Neural progenitor cell (in vitro differentiated cells): Measurements from ENCODE around the gene B9D1. TPM values are rescaled to one million over a fixed set of nuclear protein-coding genes. Genes with fewer than 3 reads are reported as not detected.

Experiments
- DNase-seq: peaks from one replicate; pipeline ENCODE4 v3.0.0-alpha.2; 2016; ENCODE audit warnings: low spot score
- H2AFZ ChIP-seq: fragments of 200-600 bp; sonication (generic); replicated peaks from 2 replicates; pipeline ENCODE4 v1.6.1; 2016; ENCODE audit warnings: antibody characterized with exemption
- H3F3A ChIP-seq: fragments of 200-600 bp; sonication (generic); 2 replicates; pipeline ENCODE4 v1.6.1; 2016; ENCODE audit warnings: antibody characterized with exemption, low read depth
- H3K27ac ChIP-seq: fragments of 200-600 bp; sonication (generic); 2 replicates; pipeline ENCODE4 v1.5.1; 2016; ENCODE audit warnings: mild to moderate bottlenecking
- H3K27me3 ChIP-seq: fragments of 200-600 bp; sonication (generic); 2 replicates; pipeline ENCODE4 v1.6.1; 2016; ENCODE audit warnings: mild to moderate bottlenecking, moderate library complexity
- H3K36me3 ChIP-seq: fragments of 200-600 bp; sonication (generic); 2 replicates; pipeline ENCODE4 v1.5.1; 2016
- H3K4me1 ChIP-seq: fragments of 200-600 bp; sonication (generic); 2 replicates; pipeline ENCODE4 v1.6.1; 2016; ENCODE audit warnings: mixed run types
- H3K4me2 ChIP-seq: fragments of 200-600 bp; sonication (generic); 2 replicates; pipeline ENCODE4 v1.6.1; 2016
- H3K4me3 ChIP-seq: fragments of 200-600 bp; sonication (generic); 2 replicates; pipeline ENCODE4 v1.5.1; 2016
- H3K79me2 ChIP-seq: fragments of 200-600 bp; sonication (generic); 2 replicates; pipeline ENCODE4 v1.6.1; 2016; ENCODE audit warnings: low read depth
- H3K9ac ChIP-seq: fragments of 200-600 bp; sonication (generic); 2 replicates; pipeline ENCODE4 v1.6.1; 2016
- H3K9me3 ChIP-seq: fragments of 200-600 bp; sonication (generic); 2 replicates; pipeline ENCODE4 v1.5.1; 2016; ENCODE audit warnings: low read depth
- H4K20me1 ChIP-seq: fragments of 200-600 bp; sonication (generic); 2 replicates; pipeline ENCODE4 v1.6.1; 2016; ENCODE audit warnings: low read depth
- H3K27ac Mint-ChIP-seq: 3 replicates; pipeline ENCODE4 v1.8.0; 2021; ENCODE audit warnings: mixed read lengths
- H3K27me3 Mint-ChIP-seq: 2 replicates; pipeline ENCODE4 v1.8.0; 2022; ENCODE audit warnings: low read depth, mild to moderate bottlenecking, inconsistent platforms, moderate library complexity, mixed read lengths; ENCODE audit not compliant: insufficient read depth
- H3K36me3 Mint-ChIP-seq: 3 replicates; pipeline ENCODE4 v1.8.0; 2021; ENCODE audit warnings: mixed read lengths
- H3K4me1 Mint-ChIP-seq: 3 replicates; pipeline ENCODE4 v1.8.0; 2021; ENCODE audit warnings: mixed read lengths
- H3K4me3 Mint-ChIP-seq: 3 replicates; pipeline ENCODE4 v1.8.0; 2021; ENCODE audit warnings: mild to moderate bottlenecking, moderate library complexity, mixed read lengths
- H3K9me3 Mint-ChIP-seq: 3 replicates; pipeline ENCODE4 v1.8.0; 2020; ENCODE audit warnings: mixed read lengths
- CTCF ChIP-seq: fragments of 200-600 bp; sonication (generic); IDR thresholded peaks from 2 replicates; pipeline ENCODE4 v1.5.1; 2017; ENCODE audit warnings: antibody characterized with exemption, mild to moderate bottlenecking
- EZH2 ChIP-seq: fragments of 200-600 bp; sonication (generic); IDR thresholded peaks from 2 replicates; pipeline ENCODE4 v1.6.1; 2017; ENCODE audit warnings: antibody characterized with exemption, mild to moderate bottlenecking, moderate library complexity
- EZH2phosphoT487 ChIP-seq: fragments of 200-600 bp; sonication (generic); IDR thresholded peaks from 2 replicates; pipeline ENCODE4 v1.6.1; 2017; ENCODE audit warnings: antibody characterized with exemption
- microRNA counts: library from miRNA; unstranded; fragments of <30 nt; microRNA quantifications from one replicate; lab custom pipeline; 2016
- microRNA-seq: library from miRNA; unstranded; fragments of <30 nt; microRNA quantifications from one replicate; pipeline ENCODE4, GENCODE V29; 2016
- small RNA-seq: library from RNA; depleted of rRNA; stranded (forward); fragments of <200 nt; gene quantifications from one replicate; pipeline ENCODE3, GENCODE V24; 2015
- total RNA-seq: library from RNA; depleted of rRNA; stranded (reverse); fragments of >200 nt; gene quantifications from 2 replicates; pipeline ENCODE4 v1.2.3, GENCODE V29; 2015; ENCODE audit warnings: low replicate concordance

B9D1 gene
- total RNA-seq, 1 donor from 2014 or later = 15.1 TPM

- Histone ChIP-seq H3K36me3 (no peaks in the 10 kb centered on the region), H3K9ac (no peak overlapping the region), H3K4me3 (no peak overlapping the region), H3K9me3 (no peaks in the 10 kb centered on the region), H3K4me1 (peaks cover 20% of the 10 kb centered on the region), H3K4me2 (no peak overlapping the region), H3F3A (peaks cover 19% of the 10 kb centered on the region), H3K27ac (no peak overlapping the region), H3K79me2 (peaks cover 5% of the 10 kb centered on the region), H4K20me1 (peaks cover 61% of the 10 kb centered on the region), H3K27me3 (no peaks in the 10 kb centered on the region), H2AFZ (no peak overlapping the region)
- TF ChIP-seq CTCF (no peak), EZH2 (no peak), EZH2phosphoT487 (no peak)
- H3K4me3 Mint-ChIP-seq = no peak overlapping the region
- peak overlapping the region; percentile 79 for H3K27ac Mint-ChIP-seq
- peaks cover 2% of the 10 kb centered on the region for H3K27me3 Mint-ChIP-seq
- H3K36me3 Mint-ChIP-seq = peaks cover 5% of the 10 kb centered on the region
- no peaks in the 10 kb centered on the region for H3K9me3 Mint-ChIP-seq
- peaks cover 37% of the 10 kb centered on the region for H3K4me1 Mint-ChIP-seq
- DNase-seq = no peak
These were observed 65.4 kb downstream of the B9D1 start for GRCh38 chr17:19296786-19297778.

GRCh38 chr17:19295473-19296135 is 66.9 kb downstream of the B9D1 start:
- H3K79me2 ChIP-seq = peaks cover 2% of the 10 kb centered on the region
- H3K36me3 ChIP-seq = no peaks in the 10 kb centered on the region
- Mint-ChIP-seq H3K4me3 (no peak overlapping the region), H3K27me3 (no peaks in the 10 kb centered on the region), H3K36me3 (peaks cover 3% of the 10 kb centered on the region), H3K9me3 (no peaks in the 10 kb centered on the region), H3K4me1 (peaks cover 47% of the 10 kb centered on the region), H3K27ac (no peak overlapping the region)
- peaks cover 20% of the 10 kb centered on the region for H3K4me1 ChIP-seq
- TF ChIP-seq EZH2 (no peak), EZH2phosphoT487 (no peak), CTCF (no peak)
- no peak overlapping the region for H3K4me2 ChIP-seq
- no peak overlapping the region for H3K27ac ChIP-seq
- H3F3A ChIP-seq = peaks cover 19% of the 10 kb centered on the region
- DNase-seq = no peak
- no peak overlapping the region for H3K9ac ChIP-seq
- H3K27me3 ChIP-seq = no peaks in the 10 kb centered on the region
- no peaks in the 10 kb centered on the region for H3K9me3 ChIP-seq
- no peak overlapping the region for H3K4me3 ChIP-seq
- H2AFZ ChIP-seq = no peak overlapping the region
- H4K20me1 ChIP-seq = peaks cover 61% of the 10 kb centered on the region

DNA sequence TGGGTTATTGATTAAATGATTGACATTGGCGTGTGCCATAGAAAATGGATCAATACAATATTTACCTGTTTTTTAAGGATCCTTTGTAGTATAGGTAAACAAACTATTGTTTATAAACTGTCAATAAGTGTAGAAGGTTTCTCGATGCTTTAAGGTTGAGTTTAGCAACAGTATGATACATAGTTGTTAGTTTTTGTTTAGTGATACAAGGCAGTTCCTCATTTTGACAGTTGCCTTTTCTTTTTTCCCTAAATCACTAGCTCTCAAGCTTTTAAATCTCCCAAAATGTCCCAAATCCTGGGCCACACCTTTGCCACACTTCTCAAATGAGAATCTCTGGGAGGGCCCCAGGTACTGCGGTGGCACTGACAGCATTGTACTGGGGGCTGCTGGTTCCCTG is 68.1 kb downstream of the B9D1 start:
- Histone ChIP-seq H3K9me3 (no peaks in the 10 kb centered on the region), H3K4me2 (no peak overlapping the region), H3K27me3 (no peaks in the 10 kb centered on the region), H3F3A (peaks cover 14% of the 10 kb centered on the region), H3K4me3 (no peak overlapping the region), H4K20me1 (peaks cover 59% of the 10 kb centered on the region), H3K9ac (no peak overlapping the region), H3K36me3 (no peaks in the 10 kb centered on the region), H3K27ac (no peak overlapping the region), H3K4me1 (peaks cover 19% of the 10 kb centered on the region), H3K79me2 (no peaks in the 10 kb centered on the region), H2AFZ (no peak overlapping the region)
- peaks cover 2% of the 10 kb centered on the region for H3K36me3 Mint-ChIP-seq
- DNase-seq = no peak
- H3K9me3 Mint-ChIP-seq = no peaks in the 10 kb centered on the region
- no peaks in the 10 kb centered on the region for H3K27me3 Mint-ChIP-seq
- H3K27ac Mint-ChIP-seq = no peak overlapping the region
- no peak for TF ChIP-seq CTCF
- TF ChIP-seq EZH2 = no peak
- TF ChIP-seq EZH2phosphoT487 = no peak
- peaks cover 45% of the 10 kb centered on the region for H3K4me1 Mint-ChIP-seq
- H3K4me3 Mint-ChIP-seq = no peak overlapping the region

MicroRNAs encoded within 50 kb of the gene (microRNA counts, 767-probe panel; counts per million panel counts)
- microRNA hsa-miR-1180 (lab: Ali Mortazavi, UCI) = 8,137 counts per million, percentile 94 among the panel's probes with 10 or more counts

Small RNAs within 50 kb of the gene (microRNA-seq; reads per million reads assigned to microRNA genes)
- 610 reads per million, percentile 91 among the genes with 10 or more reads in this experiment for gene MIR1180

Small RNAs within 50 kb of the gene (small RNA-seq; reads per million reads assigned to genes)
- 3.7 reads per million, percentile 93 among the genes with 10 or more reads in this experiment for gene MIR1180

Other genes with a start within 250 kb of the B9D1 start
- gene GRAPL, start 235.1 kb downstream of the B9D1 start, total RNA-seq = not detected in 2 replicates
- 30.5 and 36.2 TPM in 2 replicates for gene EPN2, start 125.4 kb downstream of the B9D1 start, total RNA-seq
- gene MAPK7, start 15.8 kb upstream of the B9D1 start, total RNA-seq = 12.2 and 20.7 TPM in 2 replicates
- 0.22 TPM in 1 of 2 replicates, not detected in the other for gene MFAP4, start 24.5 kb upstream of the B9D1 start, total RNA-seq
- gene RNF112, start 48.5 kb upstream of the B9D1 start, total RNA-seq = 0.86 and 1.8 TPM in 2 replicates
- gene SLC47A1, start 171.1 kb upstream of the B9D1 start, total RNA-seq = 1.9 and 2.1 TPM in 2 replicates